Measurements from ENCODE around the gene PASD1. TPM values are rescaled to one million over a fixed set of nuclear protein-coding genes. Genes with fewer than 3 reads are reported as not detected.
A peak's percentile ranks its signal among the peaks of the same experiment; 100 is the strongest.

PASD1 gene
- total RNA-seq, 1 donor from 2014 or later, result not detected

DNA sequence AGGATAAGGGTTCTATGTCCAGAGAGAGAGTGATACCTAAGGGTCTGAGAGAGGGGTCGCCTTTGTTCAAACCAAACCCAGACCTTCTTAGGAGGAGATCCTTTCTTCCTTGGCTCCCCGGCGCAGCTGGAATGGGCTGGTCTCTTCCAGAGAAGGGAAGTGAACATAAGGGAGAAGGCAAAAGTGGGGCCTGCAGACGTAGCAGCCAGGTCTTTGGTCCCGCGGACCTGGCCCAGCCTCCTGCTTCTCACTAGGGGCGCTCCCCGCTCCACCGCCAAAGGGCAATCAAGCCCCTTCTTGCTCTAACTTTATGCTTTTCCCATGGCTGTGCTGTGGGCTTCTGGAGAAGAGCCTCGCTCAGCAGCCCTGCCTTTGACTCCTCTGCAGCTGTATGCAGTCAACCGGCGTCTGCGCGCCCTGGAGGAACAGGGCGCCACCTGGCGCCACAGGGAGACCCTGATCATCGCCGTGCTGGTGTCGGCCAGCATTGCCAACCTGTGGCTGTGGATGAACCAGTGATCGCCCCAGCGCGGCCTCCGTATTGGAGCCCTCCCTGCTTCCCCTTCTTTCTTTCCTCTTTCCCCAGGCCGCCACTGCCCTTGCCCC lies 158.9 kb downstream of the PASD1 start:
- Mint-ChIP-seq H3K27ac (no peak overlapping the region), H3K4me3 (no peak overlapping the region), H3K27me3 (no peaks in the 10 kb centered on the region), H3K36me3 (ENCODE audit: low read depth) (no peaks in the 10 kb centered on the region), H3K9me3 (no peaks in the 10 kb centered on the region), H3K4me1 (no peaks in the 10 kb centered on the region)
- intact Hi-C loops (cut with micrococcal nuclease), result no loop called here
- peak; percentile 54 for DNase-seq

DNA sequence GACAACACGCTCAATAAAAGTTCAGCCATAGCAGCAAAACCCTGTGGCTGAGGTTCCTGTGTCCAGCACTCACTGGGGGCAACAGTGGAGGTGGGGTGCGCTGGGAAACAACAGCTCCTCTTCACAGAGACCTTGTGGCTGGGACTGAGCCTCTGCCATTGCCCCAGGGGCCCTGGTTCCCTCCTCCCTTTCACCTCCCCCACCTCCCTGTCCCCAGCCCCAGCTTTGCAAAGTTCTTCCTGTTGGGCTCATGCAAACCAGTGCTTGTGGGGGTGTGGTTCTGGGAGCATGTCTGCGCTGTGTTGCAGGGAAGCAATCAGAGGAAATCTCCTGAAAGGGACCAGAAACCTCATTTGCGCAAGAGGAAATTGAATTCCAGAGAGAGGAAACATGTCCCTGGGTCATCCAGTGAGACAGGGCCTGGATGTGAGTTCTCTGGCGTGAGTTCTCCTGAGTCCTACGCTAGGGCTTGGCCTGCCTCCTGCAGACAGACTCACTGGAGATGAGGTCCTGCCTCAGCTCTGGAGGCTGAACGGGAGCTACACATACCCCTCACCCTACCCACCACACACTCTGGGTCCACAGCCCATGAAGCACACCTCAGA lies 159.8 kb downstream of the PASD1 start:
- Mint-ChIP-seq H3K27me3 (no peaks in the 10 kb centered on the region), H3K9me3 (no peaks in the 10 kb centered on the region), H3K36me3 (ENCODE audit: low read depth) (no peaks in the 10 kb centered on the region), H3K4me1 (no peaks in the 10 kb centered on the region), H3K27ac (no peak overlapping the region), H3K4me3 (no peak overlapping the region)
- DNase-seq, result no peak
- intact Hi-C loops (cut with micrococcal nuclease), result no loop called here

DNA sequence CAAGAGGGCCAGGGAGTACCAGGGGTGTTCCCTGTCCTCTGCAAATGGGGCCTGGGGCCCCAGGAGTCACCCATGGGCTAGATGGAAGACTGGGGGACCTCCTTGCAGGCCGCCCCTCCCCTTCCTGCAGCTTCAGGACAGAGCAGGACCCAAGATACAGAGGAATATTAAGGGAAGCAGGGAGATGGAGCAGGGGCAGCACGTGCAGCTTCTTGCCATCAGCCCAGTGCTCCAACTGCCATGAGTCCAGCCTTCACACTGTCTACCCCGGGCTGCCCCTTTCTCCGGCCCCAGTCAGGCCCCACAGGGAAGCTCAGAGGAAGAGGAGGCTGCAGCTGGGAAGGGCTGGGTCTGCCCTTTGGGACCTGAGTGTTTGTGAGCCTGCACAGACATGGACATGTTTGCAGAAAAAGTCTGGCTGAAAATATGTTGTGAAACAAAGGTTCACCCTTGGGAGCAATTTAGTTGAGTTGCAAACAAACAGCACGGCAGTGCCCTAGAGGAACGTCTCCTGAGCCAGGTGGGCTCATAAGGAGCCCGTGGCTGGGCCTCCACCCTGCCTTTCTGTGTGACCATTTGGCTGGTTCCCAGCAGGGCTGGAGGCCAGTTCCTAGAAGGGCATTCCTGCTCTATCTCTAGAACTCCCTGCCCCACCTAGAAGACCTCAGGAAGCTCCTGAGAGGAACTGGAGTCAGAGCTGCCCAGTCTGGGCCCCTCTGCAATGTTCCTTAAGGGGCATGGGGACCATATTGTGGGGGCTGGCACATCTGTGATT lies 161.3 kb downstream of the PASD1 start:
- Mint-ChIP-seq H3K27ac (no peak overlapping the region), H3K27me3 (no peaks in the 10 kb centered on the region), H3K4me3 (no peak overlapping the region), H3K36me3 (ENCODE audit: low read depth) (no peaks in the 10 kb centered on the region), H3K4me1 (no peaks in the 10 kb centered on the region), H3K9me3 (no peaks in the 10 kb centered on the region)
- intact Hi-C loops (cut with micrococcal nuclease), result no loop called here
- no peak for DNase-seq

DNA sequence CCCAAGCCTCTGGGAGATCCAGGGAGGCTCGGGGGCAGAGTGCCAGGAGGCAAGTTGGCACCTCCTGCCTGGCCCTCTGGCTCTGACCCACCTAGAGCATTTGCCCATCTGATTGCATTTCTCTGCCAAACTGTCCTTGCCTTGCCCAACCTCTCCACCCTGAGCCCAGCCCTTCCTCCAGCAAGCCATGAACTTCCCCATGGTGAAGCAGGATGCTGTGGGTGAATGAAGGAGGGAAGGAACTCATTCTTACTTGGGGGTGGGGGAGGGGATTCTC lies 161.8 kb downstream of the PASD1 start:
- Mint-ChIP-seq H3K4me1 (no peaks in the 10 kb centered on the region), H3K4me3 (no peak overlapping the region), H3K9me3 (no peaks in the 10 kb centered on the region), H3K27ac (no peak overlapping the region), H3K36me3 (ENCODE audit: low read depth) (no peaks in the 10 kb centered on the region), H3K27me3 (no peaks in the 10 kb centered on the region)
- DNase-seq, result no peak
- intact Hi-C loops (cut with micrococcal nuclease), result no loop called here

Other genes with a start within 250 kb of the PASD1 start
- gene VMA21, start 166.5 kb upstream of the PASD1 start, total RNA-seq, result 47.4 and 51.7 TPM in 2 replicates
- not detected in 2 replicates for gene PRRG3, start 131.8 kb downstream of the PASD1 start, total RNA-seq
- not detected in 2 replicates for gene FATE1, start 152.4 kb downstream of the PASD1 start, total RNA-seq
- gene CNGA2, start 171.1 kb downstream of the PASD1 start, total RNA-seq, result not detected in 2 replicates

All from activated CD4-positive, alpha-beta T cell treated with anti-CD3 and anti-CD28 coated beads, Interleukin-2, amount 10 ng/mL, durations not matched to agents 24 days and 14 days (primary cell).